Panc1 (cell line): Measurements from ENCODE around the gene PHPT1. TPM values are rescaled to one million over a fixed set of nuclear protein-coding genes. Genes with fewer than 3 reads are reported as not detected.

Experiments used
- ATAC-seq: fragments of 200-7000 bp; cut with Tn5 transposase; 2 replicates; pipeline ENCODE4 v1.9.1; 2020; ENCODE audit warnings: mild to moderate bottlenecking, moderate library complexity
- BruUV-seq: library from RNA; stranded (reverse); fragments of 400-500 nt; replicated peaks from 2 replicates; lab custom pipeline; 2021; lab: Mats Ljungman, UMichigan
- CTCF ChIA-PET: fragments of 300-600 bp; sonication (Branson Sonifier 250); formaldehyde crosslinking; loops from one replicate; lab custom pipeline; 2022; ENCODE audit warnings: antibody characterized with exemption; lab: Charles Lee
- POLR2A ChIA-PET: fragments of 300-600 bp; sonication (Branson Sonifier 250); formaldehyde crosslinking; loops from one replicate; lab custom pipeline; 2022; ENCODE audit warnings: antibody characterized with exemption; lab: Charles Lee
- DNase-seq: peaks from one replicate; pipeline ENCODE4 v3.0.0-alpha.2; 2010; ENCODE audit warnings: low read depth, low spot score
- H3K27ac ChIP-seq: 2 replicates; pipeline ENCODE4 v1.5.1; 2011; ENCODE audit warnings: mild to moderate bottlenecking, low read length, inconsistent platforms
- H3K27me3 ChIP-seq: fragments of 200-500 bp; sonication (Bioruptor generic); 2 replicates; pipeline ENCODE4 v1.6.0; 2014; ENCODE audit warnings: low read length, inconsistent platforms; ENCODE audit not compliant: control insufficient read depth, insufficient read depth
- H3K36me3 ChIP-seq: fragments of 200-500 bp; sonication (Bioruptor generic); 2 replicates; pipeline ENCODE4 v1.5.1; 2014; ENCODE audit warnings: inconsistent platforms, mild to moderate bottlenecking, low read length, moderate library complexity; ENCODE audit not compliant: control insufficient read depth, insufficient read depth
- H3K4me1 ChIP-seq: 2 replicates; pipeline ENCODE4 v1.5.1; 2011; ENCODE audit warnings: inconsistent platforms, mild to moderate bottlenecking, low read length, moderate library complexity; ENCODE audit not compliant: control insufficient read depth, insufficient read depth
- H3K4me3 ChIP-seq, 2 experiments: 2 replicates each; pipeline ENCODE4 v1.5.1; 2011 to 2012; ENCODE audit warnings: low read depth in 2 of 2, low read length in 2 of 2, mild to moderate bottlenecking in 2 of 2, inconsistent platforms in 1 of 2, moderate library complexity in 1 of 2
- H3K9me3 ChIP-seq: fragments of 200-500 bp; sonication (Bioruptor generic); 2 replicates; pipeline ENCODE4 v1.5.1; 2014; ENCODE audit warnings: low read depth, mild to moderate bottlenecking, inconsistent platforms, low read length, moderate library complexity; ENCODE audit not compliant: control insufficient read depth, insufficient read depth
- CTCF ChIP-seq: fragments of 450-650 bp; IDR thresholded peaks from 2 replicates; pipeline ENCODE4 v1.5.1; 2017; ENCODE audit warnings: mild to moderate bottlenecking
- POLR2AphosphoS5 ChIP-seq: IDR thresholded peaks from 2 replicates; pipeline ENCODE4 v1.6.1; 2012; ENCODE audit warnings: mild to moderate bottlenecking, low read depth, low read length, moderate library complexity
- REST ChIP-seq, 2 experiments: IDR thresholded peaks; 2 replicates each; pipeline ENCODE4 v1.6.1; 2011 to 2012; ENCODE audit warnings: low read depth in 2 of 2, control low read depth in 1 of 2, low read length in 1 of 2, mild to moderate bottlenecking in 1 of 2, moderate library complexity in 1 of 2; ENCODE audit not compliant: insufficient read depth in 1 of 2
- SIN3A ChIP-seq: IDR thresholded peaks from 2 replicates; pipeline ENCODE4 v1.6.1; 2012; ENCODE audit warnings: low read depth, mild to moderate bottlenecking, low read length, moderate library complexity, borderline replicate concordance; ENCODE audit not compliant: insufficient read depth
- TCF7L2 ChIP-seq: IDR thresholded peaks from 2 replicates; pipeline ENCODE4 v1.6.1; 2011; ENCODE audit warnings: mild to moderate bottlenecking, low read depth, low read length, inconsistent platforms
- in situ Hi-C: cut with HindIII; loops from 2 replicates; pipeline ENCODE4 v1.10.0; 2016; ENCODE audit warnings: low sequenced_read_pairs, low pct_unique_long_range_greater_than_20kb
- intact Hi-C: fragments of 100-400 bp; cut with micrococcal nuclease; formaldehyde crosslinking; loops from one replicate; pipeline ENCODE4 v1.10.0; 2022; ENCODE audit not compliant: unreplicated experiment
- total RNA-seq: library from RNA; stranded (reverse); gene quantifications from one replicate; pipeline ENCODE4 v1.2.1, GENCODE V29; 2021; ENCODE audit not compliant: unreplicated experiment

Gene PHPT1
- total RNA-seq, 1 experiment from 2014 or later: 204 TPM

- in situ Hi-C loops: no loop called here
- DNase-seq (no peak), ATAC-seq (no peak)
- intact Hi-C loops: no loop called here
- BruUV-seq: no TSS peak
- Histone ChIP-seq H3K36me3 (no peaks in the 10 kb centered on the region), H3K9me3 (no peaks in the 10 kb centered on the region), H3K4me1 (no peaks in the 10 kb centered on the region), H3K27ac (no peak overlapping the region), H3K4me3 (no peak overlapping the region), H3K27me3 (no peaks in the 10 kb centered on the region)
- no peak for TF ChIP-seq POLR2AphosphoS5
- TF ChIP-seq TCF7L2: no peak
- TF ChIP-seq REST (IDR thresholded peaks at IDR 0.05; ENCODE audit: insufficient read depth in 1 of 2, low read depth in 2 of 2, low read length in 1 of 2): no peak
- TF ChIP-seq SIN3A: no peak
- no peak for TF ChIP-seq CTCF
- CTCF ChIA-PET: no interaction called here
- POLR2A ChIA-PET: no interaction called here
Observed at GRCh38 chr9:136821826-136822544, 27.2 kb upstream of the PHPT1 start.

- no peak overlapping the region for H3K4me3 ChIP-seq
- TF ChIP-seq TCF7L2 (no peak), CTCF (no peak), POLR2AphosphoS5 (no peak), REST (IDR thresholded peaks at IDR 0.05; ENCODE audit: insufficient read depth in 1 of 2, low read depth in 2 of 2, low read length in 1 of 2) (no peak), SIN3A (no peak)
- H3K9me3 ChIP-seq: no peaks in the 10 kb centered on the region
- no peaks in the 10 kb centered on the region for H3K4me1 ChIP-seq
- intact Hi-C loops: no loop called here
- H3K36me3 ChIP-seq: no peaks in the 10 kb centered on the region
- H3K27ac ChIP-seq: no peak overlapping the region
- in situ Hi-C loops: no loop called here
- POLR2A ChIA-PET: no interaction called here
- no TSS peak for BruUV-seq
- ATAC-seq (no peak), DNase-seq (no peak)
- H3K27me3 ChIP-seq: no peaks in the 10 kb centered on the region
- CTCF ChIA-PET: no interaction called here
Observed at GRCh38 chr9:136823136-136824046, 25.8 kb upstream of the PHPT1 start.
